Lower lobe of right lung (tissue), 2 donors: ENCODE data around the gene HS1BP3. TPM values are rescaled to one million over a fixed set of nuclear protein-coding genes. Genes with fewer than 3 reads are reported as not detected.
A peak's percentile ranks its signal among the peaks of the same experiment; 100 is the strongest.

ENCODE experiments used
- ATAC-seq, 2 donors: fragments of 200-7000 bp; cut with Tn5 transposase; one replicate each; pipeline ENCODE4 v1.9.1; 2020 to 2022; ENCODE audit warnings: mild to moderate bottlenecking in 2 of 2, moderate library complexity in 2 of 2
- DNase-seq: peaks from one replicate; pipeline ENCODE4 v3.0.0-alpha.2; 2020
- H3K27ac ChIP-seq: fragments of 200-600 bp; one replicate; pipeline ENCODE4 v1.8.0; 2022
- H3K27me3 ChIP-seq: fragments of 200-600 bp; one replicate; pipeline ENCODE4 v1.8.0; 2022; ENCODE audit warnings: low read depth
- H3K36me3 ChIP-seq: fragments of 200-600 bp; one replicate; pipeline ENCODE4 v1.8.0; 2022; ENCODE audit warnings: mild to moderate bottlenecking
- H3K4me1 ChIP-seq: fragments of 200-600 bp; one replicate; pipeline ENCODE4 v1.8.0; 2022
- H3K4me3 ChIP-seq: fragments of 200-600 bp; one replicate; pipeline ENCODE4 v1.8.0; 2022; ENCODE audit warnings: mild to moderate bottlenecking
- H3K9me3 ChIP-seq: fragments of 200-600 bp; one replicate; pipeline ENCODE4 v1.8.0; 2022
- CTCF ChIP-seq: fragments of 200-600 bp; IDR thresholded peaks from one replicate; pipeline ENCODE4 v1.8.0; 2022; ENCODE audit warnings: antibody characterized with exemption, mild to moderate bottlenecking
- intact Hi-C: fragments of 100-400 bp; cut with DNase I; formaldehyde crosslinking; loops from one replicate; pipeline ENCODE4 v1.11.0; 2022
- total RNA-seq: library from RNA; stranded (reverse); fragmentation: NEBNext Ultra II Directional; extraction: Animal tissue kit (Norgen Biotek cat#: 25700); gene quantifications from one replicate; pipeline ENCODE4 v1.2.1, GENCODE V29; 2021
- donor health status: DM: no; HTN: yes; CAD: no; lungs with severe emphysema.

HS1BP3 gene
- total RNA-seq, 1 donor from 2014 or later, result 39.9 TPM

DNA sequence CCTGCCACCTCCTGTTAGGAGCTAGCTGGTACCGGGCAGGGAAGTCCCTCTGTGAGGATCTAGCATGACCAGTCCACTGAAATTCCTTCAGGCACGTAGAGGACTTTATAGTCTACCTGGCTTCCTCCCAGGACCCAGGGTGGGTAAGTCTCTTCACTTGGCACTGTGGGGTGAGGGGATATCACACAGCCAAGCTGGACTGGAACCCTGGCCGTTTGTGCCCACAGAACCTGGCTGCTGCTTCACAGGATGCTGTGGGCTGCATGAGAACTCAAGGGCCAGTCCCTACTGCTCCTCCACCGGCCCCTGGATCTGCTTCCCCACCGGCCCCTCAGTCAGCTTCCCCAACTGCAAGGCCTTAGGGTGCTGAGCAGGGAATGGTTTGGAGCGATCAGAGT, 35.8 kb downstream of the HS1BP3 start:
- Histone ChIP-seq H3K4me3 (no peak overlapping the region), H3K27me3 (no peaks in the 10 kb centered on the region), H3K9me3 (no peaks in the 10 kb centered on the region), H3K4me1 (peaks cover 94% of the 10 kb centered on the region), H3K36me3 (peaks cover 5% of the 10 kb centered on the region), H3K27ac (peak overlapping the region; percentile 94)
- intact Hi-C loops, result no loop called here
- no peak for TF ChIP-seq CTCF
- ATAC-seq (no peak), DNase-seq (peak; percentile 38)

GRCh38 chr2:20614201-20615067, 36.5 kb downstream of the HS1BP3 start:
- ATAC-seq (no peak), DNase-seq (peak; percentile 58)
- Histone ChIP-seq H3K27ac (peak overlapping the region; percentile 94), H3K9me3 (no peaks in the 10 kb centered on the region), H3K4me3 (no peak overlapping the region), H3K27me3 (no peaks in the 10 kb centered on the region), H3K36me3 (peaks cover 5% of the 10 kb centered on the region), H3K4me1 (peaks cover 88% of the 10 kb centered on the region)
- intact Hi-C loops, result no loop called here
- TF ChIP-seq CTCF, result no peak

- intact Hi-C loops, result no loop called here
- Histone ChIP-seq H3K27ac (peak overlapping the region; percentile 94), H3K27me3 (no peaks in the 10 kb centered on the region), H3K4me3 (no peak overlapping the region), H3K9me3 (no peaks in the 10 kb centered on the region), H3K4me1 (peaks cover 82% of the 10 kb centered on the region), H3K36me3 (no peaks in the 10 kb centered on the region)
- TF ChIP-seq CTCF, result no peak
- no peak for ATAC-seq
- peak; percentile 34 for DNase-seq
Observed at GRCh38 chr2:20612925-20613916, 37.7 kb downstream of the HS1BP3 start.

DNA sequence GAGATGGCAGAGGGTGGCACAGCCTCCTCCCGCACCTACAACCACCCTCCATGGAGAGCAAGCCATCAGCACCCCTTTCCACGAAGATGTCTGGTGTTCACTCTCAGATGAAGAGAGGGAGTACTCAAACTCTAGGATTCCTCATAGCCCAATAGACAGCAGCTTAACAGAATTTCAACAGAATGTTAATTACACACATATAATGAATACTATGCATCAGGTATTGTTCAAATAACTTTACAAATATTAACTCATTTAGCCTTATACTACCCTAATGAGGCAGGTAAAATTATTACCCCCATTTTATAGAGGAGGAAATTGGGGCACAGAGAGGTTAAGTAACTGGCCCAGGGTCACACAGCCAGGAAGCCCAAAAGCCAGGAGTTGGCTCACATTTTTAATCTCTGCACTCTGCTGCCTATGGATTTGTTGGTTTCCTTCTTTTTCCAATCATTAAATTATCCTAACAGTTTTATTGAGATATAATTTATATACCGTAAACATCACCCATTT, 39.0 kb downstream of the HS1BP3 start:
- intact Hi-C loops, result no loop called here
- Histone ChIP-seq H3K36me3 (no peaks in the 10 kb centered on the region), H3K4me3 (no peak overlapping the region), H3K27me3 (no peaks in the 10 kb centered on the region), H3K9me3 (no peaks in the 10 kb centered on the region), H3K27ac (peak overlapping the region; percentile 91), H3K4me1 (peaks cover 68% of the 10 kb centered on the region)
- no peak for TF ChIP-seq CTCF
- DNase-seq, result peak; percentile 2
- no peak for ATAC-seq

- peaks cover 62% of the 10 kb centered on the region for H3K4me1 ChIP-seq
- intact Hi-C loops, result no loop called here
- no peaks in the 10 kb centered on the region for H3K9me3 ChIP-seq
- no peak overlapping the region for H3K4me3 ChIP-seq
- no peaks in the 10 kb centered on the region for H3K36me3 ChIP-seq
- DNase-seq (peak; percentile 84), ATAC-seq (peak; percentile 94 to 96)
- peak overlapping the region; percentile 91 for H3K27ac ChIP-seq
- H3K27me3 ChIP-seq, result no peaks in the 10 kb centered on the region
- no peak for TF ChIP-seq CTCF
Observed at GRCh38 chr2:20611077-20611843, 39.6 kb downstream of the HS1BP3 start.
